Neural crest cell (in vitro differentiated cells): ENCODE measurements around the gene B3GNT4. TPM values are rescaled to one million over a fixed set of nuclear protein-coding genes. Genes with fewer than 3 reads are reported as not detected.

ENCODE experiments used
- DNase-seq: peaks from one replicate; pipeline ENCODE4 v3.0.0; 2021; ENCODE audit warnings: low read depth, mixed read lengths, low spot score
- H3K27ac Mint-ChIP-seq: one replicate; pipeline ENCODE4 v1.8.0; 2021; ENCODE audit warnings: mild to moderate bottlenecking, mixed read lengths; ENCODE audit not compliant: unreplicated experiment
- H3K27me3 Mint-ChIP-seq: 2 replicates; pipeline ENCODE4 v1.8.0; 2021; ENCODE audit warnings: low read depth, mild to moderate bottlenecking, mixed read lengths
- H3K36me3 Mint-ChIP-seq: 2 replicates; pipeline ENCODE4 v1.8.0; 2021; ENCODE audit warnings: low read depth, mild to moderate bottlenecking, mixed read lengths
- H3K4me1 Mint-ChIP-seq: 2 replicates; pipeline ENCODE4 v1.8.0; 2021; ENCODE audit warnings: mixed read lengths
- H3K4me3 Mint-ChIP-seq: one replicate; pipeline ENCODE4 v1.8.0; 2021; ENCODE audit warnings: mild to moderate bottlenecking, mixed read lengths
- H3K9me3 Mint-ChIP-seq: 2 replicates; pipeline ENCODE4 v1.8.0; 2021; ENCODE audit warnings: mixed read lengths
- CTCF ChIP-seq: fragments of 200-600 bp; sonication (generic); conservative IDR thresholded peaks from 2 replicates; pipeline ENCODE4 v1.5.0; 2021; ENCODE audit warnings: antibody characterized with exemption, mild to moderate bottlenecking
- total RNA-seq: library from RNA; stranded (reverse); gene quantifications from 2 replicates; pipeline ENCODE4 v1.2.1, GENCODE V29; 2021

Gene B3GNT4
- total RNA-seq, 1 donor from 2014 or later, result 0.19 TPM

GRCh38 chr12:122206976-122207375, 3.5 kb downstream of the B3GNT4 start:
- peaks cover 11% of the 10 kb centered on the region for H3K4me1 Mint-ChIP-seq
- H3K27me3 Mint-ChIP-seq, result peaks cover 46% of the 10 kb centered on the region

GRCh38 chr12:122207391-122207790, 3.9 kb downstream of the B3GNT4 start:
- DNase-seq, result no peak
- Mint-ChIP-seq H3K27me3 (peaks cover 43% of the 10 kb centered on the region), H3K4me3 (no peak overlapping the region), H3K27ac (no peak overlapping the region), H3K36me3 (peaks cover 12% of the 10 kb centered on the region), H3K9me3 (no peaks in the 10 kb centered on the region), H3K4me1 (peaks cover 10% of the 10 kb centered on the region)
- TF ChIP-seq CTCF, result no peak

More at GRCh38 chr12:122206976-122207375, 3.5 kb downstream of the B3GNT4 start:
- H3K27ac Mint-ChIP-seq, result no peak overlapping the region
- DNase-seq, result no peak
- H3K9me3 Mint-ChIP-seq, result no peaks in the 10 kb centered on the region
- peak overlapping the region; percentile 66 for H3K4me3 Mint-ChIP-seq
- peaks cover 8% of the 10 kb centered on the region for H3K36me3 Mint-ChIP-seq
- no peak for TF ChIP-seq CTCF

DNA sequence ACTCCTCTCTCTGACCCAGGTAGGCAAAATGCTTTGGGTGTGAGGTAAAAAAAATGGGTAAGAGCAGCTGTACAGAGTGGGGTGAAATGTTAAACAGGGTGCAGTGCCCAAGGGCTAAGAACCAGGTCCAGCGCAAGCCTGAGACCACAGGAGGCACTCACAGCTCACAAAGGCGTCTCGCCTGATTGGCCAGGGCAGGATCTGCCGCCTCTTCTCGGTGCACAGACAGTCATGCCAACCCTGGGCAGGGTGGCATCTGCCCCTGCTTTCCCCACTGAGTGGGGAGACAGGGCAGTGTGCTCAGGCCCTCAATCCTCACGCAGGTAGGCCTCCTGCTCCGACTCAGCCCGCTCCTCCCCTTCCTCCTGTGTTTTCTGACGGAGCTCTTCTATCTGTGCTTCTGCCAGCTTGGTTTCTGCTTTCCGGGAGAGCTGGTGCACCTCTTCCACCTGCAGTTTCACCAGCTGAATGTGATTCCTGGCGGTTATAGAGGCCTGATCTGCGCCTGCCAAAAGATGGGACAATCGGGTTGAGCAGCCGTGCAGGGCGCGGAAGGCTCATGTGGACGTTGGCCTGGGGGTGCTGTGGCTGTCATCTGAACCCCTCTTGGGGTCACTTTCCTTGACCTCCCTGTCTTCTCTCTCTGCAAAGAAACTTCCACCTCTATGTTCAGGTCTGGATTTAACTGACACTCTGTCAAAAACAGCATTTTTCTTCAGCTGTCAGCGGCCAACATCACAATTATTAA, 4.7 kb downstream of the B3GNT4 start:
- TF ChIP-seq CTCF, result no peak
- no peaks in the 10 kb centered on the region for H3K9me3 Mint-ChIP-seq

GRCh38 chr12:122215771-122216170, 12.3 kb downstream of the B3GNT4 start:
- no peak for DNase-seq
- H3K27ac Mint-ChIP-seq, result no peak overlapping the region

More for the DNA sequence above, 4.7 kb downstream of the B3GNT4 start:
- H3K4me3 Mint-ChIP-seq, result peak overlapping the region; percentile 4
- DNase-seq, result no peak
- H3K27me3 Mint-ChIP-seq, result peaks cover 34% of the 10 kb centered on the region
- H3K4me1 Mint-ChIP-seq, result peaks cover 7% of the 10 kb centered on the region
- H3K27ac Mint-ChIP-seq, result no peak overlapping the region
- H3K36me3 Mint-ChIP-seq, result peaks cover 12% of the 10 kb centered on the region

DNA sequence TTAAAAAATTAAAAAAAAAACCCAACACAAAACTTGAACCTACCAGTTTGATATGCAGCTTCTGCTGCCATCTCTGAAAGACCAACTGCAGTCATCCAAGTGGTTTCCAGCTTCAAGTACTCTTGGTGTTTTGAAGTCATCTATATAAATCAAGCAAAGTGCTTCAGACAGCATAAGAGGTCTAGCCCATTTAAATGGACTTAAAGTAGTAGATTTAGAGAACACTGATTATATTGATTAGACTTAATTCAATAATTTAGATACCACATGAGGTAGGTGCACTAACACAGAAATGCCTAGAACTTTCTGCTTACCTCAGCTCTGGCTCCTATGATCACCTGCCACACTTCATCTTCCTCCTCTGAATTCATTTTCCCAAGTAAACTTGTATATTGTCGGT, 12.9 kb downstream of the B3GNT4 start:
- Mint-ChIP-seq H3K36me3 (peaks cover 17% of the 10 kb centered on the region), H3K27me3 (no peaks in the 10 kb centered on the region), H3K9me3 (no peaks in the 10 kb centered on the region), H3K27ac (no peak overlapping the region), H3K4me1 (no peaks in the 10 kb centered on the region), H3K4me3 (no peak overlapping the region)
- DNase-seq, result no peak
- TF ChIP-seq CTCF, result no peak

More at GRCh38 chr12:122215771-122216170, 12.3 kb downstream of the B3GNT4 start:
- Mint-ChIP-seq H3K9me3 (no peaks in the 10 kb centered on the region), H3K36me3 (peaks cover 19% of the 10 kb centered on the region), H3K4me3 (no peak overlapping the region), H3K4me1 (no peaks in the 10 kb centered on the region), H3K27me3 (no peaks in the 10 kb centered on the region)
- TF ChIP-seq CTCF, result no peak
